ENCODE measurements around the gene ZBTB26.

GRCh38 chr9:122888480-122888879, 42.8 kb downstream of the ZBTB26 start:
- TF ChIP-seq CTCF (IDR thresholded peaks at IDR 0.05), result no peak
- TF ChIP-seq POLR2A (IDR thresholded peaks at IDR 0.05), result no peak

Data from esophagus squamous epithelium (tissue), 4 donors.